AG09319 (cell line): ENCODE measurements around the gene PIWIL4.

Experiments used
- DNase-seq: peaks from one replicate; pipeline ENCODE4 v3.0.0-alpha.2; 2010; ENCODE audit warnings: low read depth; ENCODE audit errors: extremely low read depth
- TF ChIP-seq, protein P1 (sequence below): IDR thresholded peaks from 2 replicates; pipeline ENCODE4 v1.5.1; 2011; ENCODE audit warnings: low read depth, mild to moderate bottlenecking, inconsistent platforms, low read length, moderate library complexity

Gene PIWIL4

DNA sequence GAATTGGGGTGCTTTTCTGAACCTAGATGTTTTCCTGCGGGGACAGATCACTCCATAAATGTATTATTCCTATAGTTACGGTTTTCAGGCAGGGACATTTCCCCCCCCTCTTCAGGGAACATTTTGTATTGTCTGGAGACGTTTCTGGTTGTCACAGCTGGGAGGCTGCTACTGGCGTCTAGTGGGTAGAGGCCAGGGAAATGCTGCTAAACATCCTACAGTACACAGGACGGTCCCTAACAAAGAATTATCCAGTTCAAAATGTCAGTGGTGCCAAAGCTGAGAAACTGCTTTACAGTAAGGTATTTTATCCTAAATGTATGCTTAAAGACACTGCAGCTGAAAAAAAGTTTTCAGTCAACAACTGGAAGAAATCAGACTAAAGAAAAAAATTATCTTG, 19.4 kb downstream of the PIWIL4 start:
- TF ChIP-seq, protein P1, sequence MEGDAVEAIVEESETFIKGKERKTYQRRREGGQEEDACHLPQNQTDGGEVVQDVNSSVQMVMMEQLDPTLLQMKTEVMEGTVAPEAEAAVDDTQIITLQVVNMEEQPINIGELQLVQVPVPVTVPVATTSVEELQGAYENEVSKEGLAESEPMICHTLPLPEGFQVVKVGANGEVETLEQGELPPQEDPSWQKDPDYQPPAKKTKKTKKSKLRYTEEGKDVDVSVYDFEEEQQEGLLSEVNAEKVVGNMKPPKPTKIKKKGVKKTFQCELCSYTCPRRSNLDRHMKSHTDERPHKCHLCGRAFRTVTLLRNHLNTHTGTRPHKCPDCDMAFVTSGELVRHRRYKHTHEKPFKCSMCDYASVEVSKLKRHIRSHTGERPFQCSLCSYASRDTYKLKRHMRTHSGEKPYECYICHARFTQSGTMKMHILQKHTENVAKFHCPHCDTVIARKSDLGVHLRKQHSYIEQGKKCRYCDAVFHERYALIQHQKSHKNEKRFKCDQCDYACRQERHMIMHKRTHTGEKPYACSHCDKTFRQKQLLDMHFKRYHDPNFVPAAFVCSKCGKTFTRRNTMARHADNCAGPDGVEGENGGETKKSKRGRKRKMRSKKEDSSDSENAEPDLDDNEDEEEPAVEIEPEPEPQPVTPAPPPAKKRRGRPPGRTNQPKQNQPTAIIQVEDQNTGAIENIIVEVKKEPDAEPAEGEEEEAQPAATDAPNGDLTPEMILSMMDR: no peak
- no peak for DNase-seq

DNA sequence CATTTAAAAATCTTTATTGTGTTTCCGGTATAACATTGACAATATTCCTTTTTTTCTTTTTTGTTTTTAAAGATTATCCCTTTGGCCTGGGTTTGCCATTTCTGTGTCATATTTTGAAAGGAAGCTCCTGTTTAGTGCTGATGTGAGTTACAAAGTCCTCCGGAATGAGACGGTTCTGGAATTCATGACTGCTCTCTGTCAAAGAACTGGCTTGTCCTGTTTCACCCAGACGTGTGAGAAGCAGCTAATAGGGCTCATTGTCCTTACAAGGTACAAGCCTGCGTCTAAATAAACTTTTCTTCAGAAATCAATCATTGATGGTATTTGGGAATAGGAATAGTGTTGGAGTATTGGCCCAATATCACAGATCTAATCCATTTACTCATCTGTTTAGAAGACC, 19.8 kb downstream of the PIWIL4 start:
- DNase-seq: no peak
- TF ChIP-seq, protein P1: no peak

DNA sequence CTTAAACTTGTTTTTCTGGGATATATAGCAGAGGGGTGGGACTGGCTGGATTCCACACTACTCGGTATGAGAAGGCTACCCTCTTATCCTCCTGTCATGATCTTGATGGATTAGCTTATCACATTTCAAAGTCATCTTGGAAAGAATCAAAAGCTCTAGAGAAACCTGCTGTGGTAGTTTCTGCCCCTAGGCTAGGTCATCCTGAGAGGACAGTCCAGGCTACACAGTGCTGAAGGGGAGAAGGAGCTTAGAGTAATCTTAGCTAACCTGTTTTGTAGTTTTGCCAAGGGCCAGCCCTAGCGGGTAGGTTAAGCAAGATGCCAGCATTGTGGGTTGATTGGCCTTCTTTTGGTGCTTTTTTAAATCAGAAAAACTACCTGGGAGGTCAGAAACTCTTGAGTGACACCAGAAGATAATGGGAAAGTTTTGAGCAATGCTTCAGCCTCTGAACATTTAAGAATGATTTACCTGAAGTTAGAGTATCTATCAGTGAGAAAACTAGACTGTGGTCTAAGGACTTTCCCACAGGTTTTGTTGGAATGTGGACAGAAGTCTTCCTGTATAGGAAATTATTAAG, 21.3 kb downstream of the PIWIL4 start:
- TF ChIP-seq, protein P1: no peak
- DNase-seq: no peak

DNA sequence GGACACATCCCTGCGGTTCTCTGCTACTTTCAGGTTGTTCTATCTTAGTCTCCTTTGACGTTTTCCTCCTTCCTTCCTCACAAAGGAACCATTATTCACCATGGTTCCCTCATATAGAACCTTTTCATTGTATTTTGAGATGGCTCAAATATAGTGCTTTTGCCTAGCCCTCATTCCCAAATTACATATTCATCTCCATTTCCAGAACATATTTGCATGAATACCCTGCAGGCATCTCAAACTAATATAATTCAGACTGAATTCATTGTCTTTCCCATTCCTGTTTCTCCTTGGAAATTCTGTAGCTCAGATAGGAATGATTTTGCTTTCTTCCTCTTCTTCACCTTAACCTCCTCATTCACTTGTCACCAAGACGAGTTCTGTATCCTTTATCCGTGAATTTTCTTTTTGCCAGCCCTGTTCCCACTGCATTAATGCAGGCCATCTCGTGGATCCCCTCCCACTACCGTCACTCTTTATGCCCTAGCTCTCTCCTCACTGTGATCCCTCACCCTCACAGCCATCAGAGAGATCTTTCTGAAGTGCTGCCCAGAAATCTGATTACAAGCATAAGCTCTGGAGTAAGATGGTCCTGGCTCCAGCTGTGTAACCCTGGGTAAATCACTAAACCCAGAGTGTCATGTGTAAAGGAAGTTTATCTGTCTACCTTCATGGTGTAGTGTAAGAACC, 23.3 kb downstream of the PIWIL4 start:
- TF ChIP-seq, protein P1: no peak
- DNase-seq: no peak

DNA sequence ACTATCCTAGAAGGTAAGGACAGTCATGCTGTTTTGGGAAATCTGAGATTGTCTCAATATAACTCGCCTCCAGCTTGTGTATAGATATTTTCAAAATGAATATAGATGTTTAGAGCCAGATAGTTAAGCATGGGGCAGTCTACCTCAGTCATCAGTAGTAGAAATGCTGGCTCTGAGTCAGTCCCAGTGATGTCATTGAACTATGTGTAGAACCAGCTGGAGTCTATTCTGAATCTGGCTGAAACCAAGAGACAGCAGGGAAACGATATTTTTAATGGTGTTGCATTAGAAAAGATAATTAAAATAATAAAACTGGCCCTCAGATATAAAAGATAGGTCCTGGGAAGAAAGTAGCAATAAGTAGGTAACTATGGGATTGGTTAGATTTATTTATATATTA, 25.9 kb downstream of the PIWIL4 start:
- DNase-seq: no peak
- TF ChIP-seq, protein P1: no peak

DNA sequence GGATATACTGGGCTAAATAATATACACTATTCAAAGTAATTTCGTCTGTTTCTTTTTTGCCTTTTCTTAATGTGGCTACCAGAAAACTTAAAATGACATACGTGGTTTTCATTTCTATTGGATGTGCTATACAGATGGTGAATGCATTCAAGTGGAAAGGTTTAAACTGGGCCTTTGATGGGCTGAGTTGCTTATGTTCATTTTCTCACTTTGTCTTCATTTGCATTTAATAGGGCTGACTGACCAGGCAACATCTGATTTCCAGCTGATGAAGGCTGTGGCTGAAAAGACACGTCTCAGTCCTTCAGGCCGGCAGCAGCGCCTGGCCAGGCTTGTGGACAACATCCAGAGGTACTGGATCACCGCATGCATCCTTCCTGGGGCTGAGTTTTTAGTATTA, 27.9 kb downstream of the PIWIL4 start:
- DNase-seq: no peak
- TF ChIP-seq, protein P1: no peak

DNA sequence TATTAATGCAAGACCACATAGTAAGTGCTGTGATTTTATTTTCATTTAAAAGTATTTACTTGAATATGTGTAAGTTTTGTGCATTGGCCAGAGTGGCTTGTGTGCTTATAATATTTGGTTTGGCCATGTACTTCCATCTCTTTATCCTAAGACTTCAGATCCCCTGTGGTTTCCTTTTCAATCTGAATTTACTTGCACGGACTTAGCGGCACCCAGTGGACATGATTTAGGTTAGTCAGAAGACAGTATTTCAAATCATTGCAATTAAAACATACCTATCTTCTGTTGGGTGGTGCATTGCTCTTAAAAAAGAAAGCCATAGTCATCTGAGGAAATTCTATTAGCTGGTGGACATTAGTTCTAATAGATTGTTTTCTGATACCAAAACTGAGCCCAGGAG, 30.7 kb downstream of the PIWIL4 start:
- TF ChIP-seq, protein P1: no peak
- no peak for DNase-seq
